GM21576 (cell line): ENCODE measurements around the gene BMP10.

Experiments
- ATAC-seq: cut with Tn5 transposase; IDR thresholded peaks from one replicate; pipeline ENCODE4 v1.9.1; 2021; ENCODE audit warnings: mild to moderate bottlenecking, moderate library complexity; ENCODE audit not compliant: unreplicated experiment

BMP10 gene, protein sequence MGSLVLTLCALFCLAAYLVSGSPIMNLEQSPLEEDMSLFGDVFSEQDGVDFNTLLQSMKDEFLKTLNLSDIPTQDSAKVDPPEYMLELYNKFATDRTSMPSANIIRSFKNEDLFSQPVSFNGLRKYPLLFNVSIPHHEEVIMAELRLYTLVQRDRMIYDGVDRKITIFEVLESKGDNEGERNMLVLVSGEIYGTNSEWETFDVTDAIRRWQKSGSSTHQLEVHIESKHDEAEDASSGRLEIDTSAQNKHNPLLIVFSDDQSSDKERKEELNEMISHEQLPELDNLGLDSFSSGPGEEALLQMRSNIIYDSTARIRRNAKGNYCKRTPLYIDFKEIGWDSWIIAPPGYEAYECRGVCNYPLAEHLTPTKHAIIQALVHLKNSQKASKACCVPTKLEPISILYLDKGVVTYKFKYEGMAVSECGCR

DNA sequence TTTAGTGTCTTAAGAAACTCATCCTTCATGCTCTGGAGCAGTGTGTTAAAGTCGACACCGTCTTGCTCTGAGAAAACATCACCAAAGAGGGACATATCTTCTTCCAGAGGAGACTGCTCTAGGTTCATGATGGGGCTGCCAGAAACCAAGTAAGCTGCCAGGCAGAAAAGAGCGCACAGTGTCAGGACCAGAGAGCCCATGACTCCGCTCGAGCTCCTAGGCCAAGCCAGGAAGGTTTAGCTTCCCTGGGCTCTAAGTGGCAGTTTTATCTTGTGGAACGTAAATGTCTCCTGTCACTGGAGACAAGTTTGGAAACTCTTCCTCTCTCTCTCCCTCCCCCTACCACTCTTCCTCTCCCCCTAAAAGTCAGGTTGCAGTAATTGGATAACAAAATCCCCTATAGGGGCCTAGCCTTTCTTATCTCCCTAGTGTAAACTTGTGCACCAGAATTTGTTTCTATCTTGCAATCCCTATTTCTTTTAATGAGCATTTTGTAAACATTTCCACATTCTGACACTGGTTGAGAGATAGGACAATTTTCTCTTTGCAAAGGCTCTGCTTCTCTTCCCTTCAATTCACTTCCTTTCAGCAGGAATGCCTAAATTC is at the start of gene BMP10:
Gene BMP10, minus strand, starts transcription at position 239 of the 606 bp plus-strand sequence. Its CDS starts 39 bp downstream, at position 200.
- no peak for ATAC-seq

DNA sequence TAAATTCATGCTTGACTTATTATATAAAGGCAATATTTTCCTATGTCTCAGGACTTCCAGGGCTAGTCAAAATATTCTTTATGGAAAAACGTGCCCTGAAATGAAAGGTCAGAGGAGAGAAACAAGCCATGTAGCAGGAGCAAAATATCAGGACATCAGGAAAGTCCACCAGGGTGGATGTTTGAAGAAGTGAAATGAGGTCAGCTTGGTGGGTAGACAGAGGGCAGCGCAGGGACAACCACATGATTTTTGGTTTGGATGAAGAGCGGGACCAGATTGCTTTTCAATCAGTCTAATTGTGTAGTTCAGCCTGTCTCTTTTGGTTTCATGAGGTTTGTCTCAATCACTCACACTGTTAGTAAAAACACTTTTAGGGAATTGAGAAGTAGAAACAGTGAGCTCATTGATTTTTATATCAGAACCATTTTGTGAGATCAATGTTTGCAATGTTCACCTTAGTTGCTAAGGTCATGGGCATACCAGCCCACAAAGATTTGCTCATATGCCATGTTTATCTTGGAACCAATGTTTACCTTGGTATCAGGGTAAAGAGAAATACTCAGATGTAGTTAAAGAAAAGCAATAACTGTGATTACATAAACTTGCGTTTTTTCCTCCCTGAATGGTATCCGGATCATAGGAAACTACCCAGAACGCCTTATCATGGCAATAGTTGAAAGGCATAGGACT is 49.4 kb upstream of the BMP10 start:
- ATAC-seq: no peak

DNA sequence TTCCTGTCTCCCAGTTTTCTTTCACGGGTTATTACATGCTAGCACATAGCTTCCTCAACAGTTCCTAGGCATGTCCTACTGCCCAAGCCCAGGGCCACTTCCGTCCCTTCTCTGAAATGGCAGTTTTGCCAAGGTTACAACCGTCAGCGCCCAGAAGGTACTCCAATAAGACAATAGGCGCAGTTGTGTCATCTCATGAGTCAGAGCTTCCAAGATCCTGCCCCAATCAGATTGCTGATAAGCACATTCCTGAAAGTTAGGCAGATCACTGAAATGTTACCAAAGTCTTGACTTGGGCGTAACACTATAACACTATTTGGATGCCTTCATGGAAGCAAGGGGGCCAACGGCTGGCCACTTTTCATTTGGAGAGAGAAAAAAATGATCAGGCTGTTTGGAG is 47.3 kb upstream of the BMP10 start:
- ATAC-seq: no peak

DNA sequence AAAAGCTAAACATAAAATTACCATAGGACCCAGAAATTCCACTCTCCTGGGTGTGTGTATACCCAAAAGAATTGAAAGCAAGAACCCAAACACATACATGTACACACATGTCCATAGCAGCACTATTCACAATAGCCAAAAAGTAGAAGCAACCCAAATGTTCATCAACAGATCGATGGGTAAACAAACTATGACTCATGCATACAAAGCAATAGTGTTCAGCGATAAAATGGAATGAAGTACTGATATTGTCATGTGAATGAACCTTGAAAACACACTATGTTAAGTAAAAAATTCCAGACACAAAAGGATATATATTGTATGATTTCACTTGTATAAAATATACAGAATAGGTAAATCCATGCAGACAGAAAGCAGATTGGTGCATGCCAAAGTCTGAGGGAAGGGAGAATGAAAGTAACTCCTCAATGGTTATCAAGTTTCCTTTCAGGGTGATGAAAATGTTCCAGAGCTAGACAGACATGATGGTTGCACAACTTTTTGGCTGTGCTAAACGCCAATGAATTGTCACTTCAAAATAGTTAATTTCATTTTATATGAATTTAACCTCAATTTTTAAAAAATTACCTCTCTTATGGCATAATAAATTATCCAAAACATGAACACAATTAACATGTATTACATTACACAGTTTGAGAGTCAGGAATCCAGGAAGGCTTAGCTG is 46.0 kb upstream of the BMP10 start:
- no peak for ATAC-seq

DNA sequence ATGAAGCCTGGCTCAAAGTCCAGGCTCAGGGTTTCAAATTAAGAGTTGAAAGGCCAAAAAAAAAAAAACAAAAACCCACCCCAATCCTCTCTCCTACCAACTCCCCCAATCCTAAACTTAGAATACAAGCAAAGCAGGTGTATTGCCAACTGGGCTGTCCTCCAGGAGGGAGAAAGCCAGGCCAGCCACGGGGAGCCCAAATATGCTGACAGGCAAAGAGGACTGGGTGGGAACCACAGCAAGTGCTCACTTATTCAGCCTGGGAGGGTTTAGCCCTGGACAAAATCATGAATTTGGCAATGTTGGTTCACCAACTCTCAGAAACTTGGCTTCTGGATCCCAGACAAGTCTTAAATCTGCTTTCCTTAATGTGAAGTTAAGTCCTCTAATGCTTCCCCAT is 45.0 kb upstream of the BMP10 start:
- no peak for ATAC-seq

DNA sequence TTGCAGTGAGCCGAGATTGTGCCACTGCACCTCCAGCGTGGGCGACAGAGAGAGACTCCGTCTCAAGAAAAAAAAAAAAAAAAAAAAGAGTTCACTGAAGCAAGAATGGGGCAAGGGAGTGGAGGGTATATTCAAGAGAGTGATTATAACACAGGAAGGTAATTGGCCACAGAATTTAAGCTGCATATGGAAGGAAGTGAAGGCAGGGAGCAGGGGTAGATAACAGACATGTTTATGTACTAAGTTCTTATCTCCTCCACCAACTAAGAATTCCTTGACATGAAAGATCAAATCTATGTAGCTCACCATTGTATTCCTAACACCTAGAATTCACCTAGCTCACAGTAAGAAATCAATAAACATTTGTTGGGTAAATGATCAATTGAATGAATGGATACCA is 44.2 kb upstream of the BMP10 start:
- ATAC-seq: no peak

DNA sequence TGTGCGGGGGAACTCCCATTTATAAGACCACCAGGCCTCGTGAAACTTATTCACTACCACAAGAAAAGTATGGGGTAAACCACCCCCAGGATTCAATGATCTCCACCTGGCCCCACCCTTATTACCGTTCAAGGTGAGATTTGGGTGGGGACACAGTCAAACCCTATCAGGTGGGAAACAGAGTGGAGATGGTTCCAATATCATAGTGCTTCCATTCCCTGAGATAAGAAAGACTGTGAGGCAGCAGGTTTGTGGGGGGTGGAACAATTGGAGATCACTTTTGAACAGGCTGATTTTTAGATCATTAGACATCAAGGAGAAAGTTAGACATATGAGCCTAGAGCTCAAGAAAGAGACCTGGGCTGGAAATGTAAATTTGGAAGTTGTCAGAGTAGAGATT is 42.2 kb upstream of the BMP10 start:
- ATAC-seq: no peak

DNA sequence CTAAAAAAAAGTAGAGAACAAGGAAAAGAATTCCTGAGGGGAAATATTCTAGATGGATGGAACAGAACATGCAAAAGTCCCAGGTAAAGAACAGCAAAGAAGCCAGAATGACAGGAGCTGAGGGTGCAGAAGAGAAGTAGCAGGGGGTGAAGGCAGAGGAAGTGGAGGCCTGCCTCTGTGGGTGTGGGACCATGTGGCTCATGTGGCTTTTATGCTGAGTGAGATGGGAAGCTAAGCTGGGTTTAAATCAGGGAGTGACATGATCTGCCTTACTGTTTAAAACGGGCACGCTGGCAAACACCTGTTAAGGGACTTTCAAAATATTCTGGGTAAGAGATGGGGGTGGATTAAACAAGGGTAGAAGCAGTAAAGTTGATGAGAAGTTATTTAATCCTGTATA is 41.5 kb upstream of the BMP10 start:
- no peak for ATAC-seq

DNA sequence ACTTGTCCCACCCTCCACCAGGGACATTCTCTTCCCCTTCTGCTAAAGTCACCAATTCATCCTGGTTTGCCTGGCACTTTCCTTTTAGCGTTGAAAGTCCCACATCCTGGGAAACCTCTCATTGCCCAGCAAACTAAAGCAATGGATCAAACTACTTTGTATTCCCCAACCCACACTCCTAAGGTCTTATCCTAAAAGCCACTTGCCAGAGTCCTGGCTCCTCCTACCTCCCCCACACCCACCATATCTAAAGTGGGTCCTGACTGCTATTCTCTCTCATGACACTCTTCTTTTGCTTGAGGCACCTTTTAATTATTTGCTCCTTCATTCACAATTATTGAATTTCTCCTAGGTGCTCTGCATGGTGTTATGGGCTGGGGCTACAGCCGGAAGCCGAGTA is 40.9 kb upstream of the BMP10 start:
- ATAC-seq: no peak

DNA sequence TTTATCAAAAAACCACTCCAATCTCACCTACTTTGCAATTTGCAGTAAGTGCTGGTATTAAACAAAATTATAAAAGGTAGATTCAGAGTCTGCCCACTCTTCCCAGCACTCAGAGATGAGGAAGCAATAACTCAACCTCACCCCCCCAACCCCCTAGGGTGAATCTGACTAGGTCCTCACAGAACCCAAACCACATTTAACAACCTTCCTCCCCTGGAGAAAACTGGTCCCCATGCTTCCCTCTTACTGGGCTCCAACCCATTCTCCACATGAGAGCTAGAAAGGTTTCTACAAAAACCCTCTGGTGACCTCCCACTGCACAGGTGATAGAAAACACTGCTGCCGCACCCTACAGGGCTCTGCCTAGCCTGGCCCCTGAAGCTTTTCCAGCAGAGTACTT is 40.5 kb upstream of the BMP10 start:
- no peak for ATAC-seq

DNA sequence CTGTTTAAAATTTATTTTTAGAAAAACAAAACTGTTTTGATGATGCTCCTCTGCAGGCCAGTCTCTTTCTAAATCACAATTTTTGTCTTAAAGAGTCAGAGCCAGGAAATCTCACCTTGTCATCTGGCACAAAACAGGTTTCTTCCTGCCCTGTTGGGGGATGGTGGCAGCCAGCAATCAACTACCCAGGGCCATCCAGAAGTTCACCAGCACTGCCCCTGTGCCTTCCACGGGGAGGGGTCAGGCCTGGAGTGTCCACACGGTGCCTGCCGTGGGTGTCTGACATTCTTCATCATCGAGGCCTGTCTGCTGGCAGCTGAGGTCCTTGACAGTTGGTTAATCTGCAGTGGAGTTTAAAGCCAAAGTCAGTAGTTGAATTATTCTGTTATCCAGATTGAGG is 40.0 kb upstream of the BMP10 start:
- no peak for ATAC-seq

DNA sequence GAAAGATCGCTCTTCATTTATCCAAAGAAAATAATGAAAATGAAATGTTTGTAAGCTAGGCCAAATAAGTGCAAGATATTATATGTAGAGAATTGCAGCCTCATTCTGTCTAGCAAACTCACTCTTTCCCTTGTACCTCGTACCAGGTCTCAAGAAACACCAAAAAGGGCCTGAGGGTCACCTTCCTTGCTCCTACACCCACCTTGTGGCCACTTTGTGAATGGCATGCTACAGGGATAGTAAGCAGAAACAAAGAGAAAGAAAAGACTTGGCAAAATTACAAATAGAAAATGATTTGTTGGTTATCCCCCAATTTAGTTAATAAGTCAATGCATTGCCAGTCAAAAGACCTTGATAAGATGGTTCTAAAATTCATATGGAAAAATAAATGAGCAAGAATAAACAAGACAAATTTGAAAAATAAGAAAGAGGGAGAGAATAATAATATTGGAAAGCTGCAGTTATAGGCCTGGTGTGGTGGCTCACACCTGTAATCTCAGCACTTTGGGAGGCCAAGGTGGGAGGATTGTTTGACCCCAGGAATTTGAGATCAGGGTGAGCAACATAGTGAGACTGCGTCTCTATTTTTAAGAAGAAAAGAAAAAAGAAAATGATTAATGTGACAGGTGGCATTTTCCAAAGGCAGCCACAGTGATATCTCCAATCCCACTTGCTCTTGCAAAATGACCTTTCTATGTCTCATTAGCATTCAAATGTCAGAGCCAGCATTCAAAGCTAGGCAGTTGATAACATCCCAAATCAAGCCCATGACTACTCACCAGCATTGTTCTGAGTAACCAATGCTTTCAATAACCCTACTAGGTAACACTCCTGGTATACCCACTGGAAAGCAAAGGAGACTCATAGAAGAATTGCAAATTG is 38.8 kb upstream of the BMP10 start:
- no peak for ATAC-seq

DNA sequence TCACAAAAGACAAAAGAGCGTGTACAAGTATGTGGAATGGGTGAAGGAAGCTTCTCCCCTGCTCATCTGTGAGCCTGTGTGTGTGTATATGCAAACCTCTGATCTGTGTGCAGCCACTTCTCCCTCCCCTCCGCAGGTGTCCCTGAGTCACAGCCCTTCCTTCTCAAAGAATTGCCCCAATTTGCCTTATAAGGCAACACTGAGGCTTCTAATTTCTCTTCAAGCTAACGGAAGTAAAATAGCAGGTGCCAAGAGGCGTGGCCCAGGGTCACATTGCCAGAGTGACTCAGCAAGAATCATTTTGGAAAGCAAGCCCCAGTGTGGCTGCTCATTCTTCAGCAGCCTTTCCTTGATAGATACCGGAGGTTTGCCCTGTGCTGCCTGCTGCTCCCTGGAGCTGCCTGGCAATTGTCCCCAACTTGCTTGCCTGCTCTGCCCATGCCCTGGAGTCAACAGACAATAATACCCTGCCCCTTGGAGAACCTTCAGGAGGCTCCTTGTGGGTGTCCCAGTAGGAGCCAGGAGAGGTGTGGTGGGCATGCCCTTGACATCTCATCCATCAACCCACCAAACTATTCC is 37.3 kb upstream of the BMP10 start:
- ATAC-seq: peak; percentile 94

DNA sequence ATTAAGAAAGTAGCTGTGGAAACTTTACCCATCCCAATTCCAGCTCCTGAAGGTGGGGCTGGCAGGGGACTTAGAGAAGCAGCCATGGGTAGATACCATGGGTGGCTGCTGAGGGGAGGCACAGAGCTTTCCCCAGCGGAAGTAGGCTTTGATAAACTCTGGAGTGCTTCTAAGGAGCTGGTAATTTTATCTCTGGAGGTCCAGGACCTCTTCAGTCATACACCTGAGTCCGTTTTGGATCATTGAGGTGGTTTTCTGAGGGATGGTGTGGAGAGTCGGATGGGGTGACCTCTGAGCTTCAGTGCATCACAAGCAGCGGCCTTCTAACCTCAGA is 36.7 kb upstream of the BMP10 start:
- peak; percentile 21 for ATAC-seq

DNA sequence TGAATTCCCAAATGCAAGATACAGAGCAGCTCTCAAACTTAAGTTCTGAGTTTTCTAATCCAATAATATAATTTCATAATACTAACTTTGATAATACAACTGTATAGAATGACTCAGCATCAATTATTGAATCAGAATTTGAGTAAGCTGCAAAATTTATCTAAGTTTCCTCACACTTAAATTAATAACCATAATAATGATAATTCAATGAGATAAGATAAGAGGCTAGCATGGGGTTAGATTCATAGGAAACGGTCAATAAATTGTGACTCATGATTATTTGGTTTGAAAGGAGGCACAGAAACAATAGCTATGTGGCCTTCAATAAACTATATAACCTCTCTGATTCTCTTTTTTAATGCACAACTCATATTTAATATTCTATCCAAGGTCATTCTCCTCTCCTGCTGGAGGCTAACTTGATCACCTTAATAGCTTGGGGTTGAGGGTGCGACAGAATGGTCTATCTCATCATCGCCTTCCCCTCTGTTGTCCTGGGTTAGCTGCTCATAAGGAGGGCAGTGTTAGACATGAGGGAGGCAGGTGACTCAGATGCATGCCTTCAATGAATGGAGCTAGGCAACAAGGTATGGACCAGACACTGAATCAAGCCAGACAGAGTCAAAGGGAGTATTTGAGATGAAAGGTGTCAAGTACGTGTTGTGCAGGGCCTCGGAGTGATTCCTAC is 36.2 kb upstream of the BMP10 start:
- no peak for ATAC-seq

DNA sequence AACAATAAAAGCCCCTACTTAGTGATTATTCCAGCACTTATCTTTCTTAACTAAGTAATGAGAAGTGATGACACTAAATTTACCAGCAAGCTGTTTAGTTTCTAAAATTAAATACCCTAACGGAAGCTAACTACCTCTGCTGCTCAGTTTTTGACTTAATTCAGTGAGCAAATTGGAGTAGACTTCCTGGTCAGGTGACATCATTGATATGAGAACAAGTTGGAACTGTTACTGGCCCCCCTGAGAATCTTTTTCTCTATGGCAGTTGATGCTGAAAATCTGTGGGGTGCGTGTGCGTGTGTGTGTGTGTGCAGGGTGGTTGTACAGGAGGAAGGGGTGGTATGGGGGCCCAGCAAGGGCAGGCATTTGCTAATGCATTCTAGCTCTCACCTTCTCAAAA is 35.5 kb upstream of the BMP10 start:
- ATAC-seq: no peak

DNA sequence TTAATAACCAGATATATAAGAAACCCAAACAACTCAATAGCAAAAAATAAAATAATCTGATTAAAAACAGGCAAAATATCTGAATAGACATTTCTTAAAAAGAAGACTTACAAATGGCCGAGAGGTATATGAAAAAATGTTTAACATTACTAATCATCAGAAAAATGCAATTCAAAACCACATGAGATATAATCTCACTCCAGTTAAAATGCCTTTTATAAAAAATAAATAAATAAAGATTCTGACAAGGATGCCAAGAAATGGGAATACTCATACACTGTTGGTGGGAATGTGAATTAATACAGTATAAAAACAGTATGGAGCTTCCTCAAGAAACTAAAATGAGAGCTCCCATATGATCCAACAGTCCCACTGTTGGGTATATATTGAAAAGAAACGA is 33.9 kb upstream of the BMP10 start:
- ATAC-seq: no peak

DNA sequence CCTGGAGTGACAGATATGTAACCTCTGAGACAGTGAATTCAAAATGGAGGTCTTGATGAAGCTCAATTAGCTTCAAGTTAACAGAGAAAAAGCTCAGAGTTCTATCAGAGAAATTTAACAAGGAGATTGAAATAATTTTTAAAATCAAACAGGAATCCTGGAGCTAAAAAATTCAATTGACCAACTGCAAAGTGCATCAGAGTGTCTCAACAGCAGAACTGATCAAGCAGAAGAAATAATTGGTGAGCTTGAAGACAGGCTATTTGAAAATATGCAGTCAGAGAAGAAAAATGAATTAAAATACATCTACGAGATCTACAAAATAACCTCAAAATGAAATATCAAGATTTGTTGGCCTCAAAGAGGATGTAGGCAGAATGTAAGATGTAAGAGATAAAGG is 30.4 kb upstream of the BMP10 start:
- no peak for ATAC-seq

DNA sequence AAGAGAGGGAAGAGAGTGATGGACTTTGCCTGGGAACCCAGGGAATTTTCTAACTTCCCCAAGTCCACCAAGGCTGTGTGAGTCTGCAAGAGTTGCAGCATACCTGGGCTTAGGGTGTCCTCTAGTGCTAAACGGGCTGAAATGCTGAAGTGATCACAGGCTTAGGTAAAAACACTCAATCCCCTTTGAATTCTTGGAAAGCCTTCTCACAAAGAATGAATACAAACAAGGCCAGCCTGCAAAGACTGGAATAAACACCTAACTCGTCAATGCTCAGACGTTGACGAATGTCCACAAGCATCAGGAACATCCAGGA is 30.0 kb upstream of the BMP10 start:
- no peak for ATAC-seq
